Measurements from ENCODE around the gene GYG1.

- TF ChIP-seq SIN3A (IDR thresholded peaks at IDR 0.05; ENCODE audit: borderline replicate concordance, insufficient read depth, low read length) (no peak), TAF1 (IDR thresholded peaks at IDR 0.05; ENCODE audit: borderline replicate concordance, insufficient read depth, low read length) (no peak), POLR2AphosphoS5 (IDR thresholded peaks at IDR 0.05; ENCODE audit: low read depth, low read length) (no peak), FOXP2 (optimal IDR thresholded peaks at IDR 0.05; ENCODE audit: borderline replicate concordance, extremely low read depth, extremely low read length, insufficient read depth) (no peak)
These were observed 67.3 kb downstream of the GYG1 start for GRCh38 chr3:149058602-149059001.

All from PFSK-1 (cell line).